HG03039 (cell line): ENCODE results near the gene CREB5.

Experiments used
- ATAC-seq: cut with Tn5 transposase; IDR thresholded peaks from one replicate; pipeline ENCODE4 v1.9.1; 2021; ENCODE audit warnings: mild to moderate bottlenecking, moderate library complexity; ENCODE audit not compliant: unreplicated experiment

The CREB5 gene

DNA sequence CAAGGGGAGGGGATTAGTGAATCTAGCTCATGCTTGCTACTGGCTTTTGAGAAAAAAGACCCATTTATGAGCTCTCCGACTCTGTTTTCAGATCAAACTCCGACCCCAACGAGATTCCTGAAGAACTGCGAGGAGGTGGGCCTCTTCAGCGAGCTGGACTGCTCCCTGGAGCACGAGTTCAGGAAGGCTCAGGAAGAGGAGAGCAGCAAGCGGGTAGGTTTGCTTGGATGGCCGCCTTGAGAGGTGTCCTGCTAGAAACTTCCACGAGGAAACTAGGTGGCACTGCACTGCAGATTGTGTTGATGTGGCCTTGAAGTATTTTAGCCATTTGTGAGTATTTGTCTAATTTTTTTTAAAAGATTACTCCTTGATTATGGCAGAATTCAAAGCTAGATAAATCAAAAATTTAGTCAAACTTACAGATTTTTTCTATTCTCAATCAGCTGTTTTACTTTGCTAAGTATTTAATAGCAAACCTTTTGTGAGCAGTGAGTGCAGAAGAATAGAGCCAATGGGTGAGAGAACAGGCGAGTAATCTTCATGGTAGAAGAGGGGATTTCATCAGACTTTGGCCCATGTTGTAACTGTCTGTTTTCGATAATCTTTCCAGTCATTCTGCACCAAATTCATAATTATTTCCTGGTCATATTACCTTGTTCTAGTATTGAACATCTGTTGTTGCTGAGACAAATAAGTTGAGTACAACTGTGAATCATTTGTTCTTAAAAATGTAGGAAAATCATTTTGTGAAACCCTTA is 95.4 kb downstream of the CREB5 start:
- no peak for ATAC-seq

DNA sequence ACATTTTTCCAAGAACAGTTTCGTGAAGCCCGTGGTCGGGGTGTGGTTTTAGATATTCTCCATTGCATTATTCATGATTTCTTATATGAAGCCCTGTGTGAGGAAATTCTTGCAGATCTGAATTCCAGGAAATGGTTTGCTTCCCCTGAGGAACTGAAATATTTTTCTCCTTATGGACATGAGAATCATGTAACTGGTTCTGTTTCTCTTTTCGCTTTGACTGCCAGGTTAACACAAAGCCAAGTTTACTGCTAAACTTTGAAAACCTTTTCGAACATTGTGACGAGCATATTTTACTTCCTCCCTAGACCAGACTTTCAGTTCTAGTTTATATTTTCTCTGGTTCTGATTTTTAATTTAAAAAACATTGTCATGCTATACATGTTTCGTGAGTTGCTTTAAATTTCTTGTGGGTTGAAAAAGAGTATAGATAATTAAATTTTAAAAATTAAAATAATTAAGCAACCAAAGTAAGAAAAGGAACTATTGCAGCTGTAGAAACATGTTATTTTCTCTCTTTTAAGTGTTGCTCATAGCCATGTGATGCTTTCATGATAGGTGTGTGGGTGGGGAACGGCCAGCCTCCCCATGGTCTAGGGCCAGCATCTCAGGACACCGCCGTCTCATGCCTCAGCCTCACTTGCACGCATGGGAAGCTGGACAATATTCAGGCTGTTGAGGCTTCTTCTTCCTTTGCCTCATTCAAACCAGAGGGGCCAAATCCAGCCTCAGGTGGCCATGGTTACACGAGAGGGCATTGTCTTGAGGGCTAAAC is 97.1 kb downstream of the CREB5 start:
- peak; percentile 73 for ATAC-seq

DNA sequence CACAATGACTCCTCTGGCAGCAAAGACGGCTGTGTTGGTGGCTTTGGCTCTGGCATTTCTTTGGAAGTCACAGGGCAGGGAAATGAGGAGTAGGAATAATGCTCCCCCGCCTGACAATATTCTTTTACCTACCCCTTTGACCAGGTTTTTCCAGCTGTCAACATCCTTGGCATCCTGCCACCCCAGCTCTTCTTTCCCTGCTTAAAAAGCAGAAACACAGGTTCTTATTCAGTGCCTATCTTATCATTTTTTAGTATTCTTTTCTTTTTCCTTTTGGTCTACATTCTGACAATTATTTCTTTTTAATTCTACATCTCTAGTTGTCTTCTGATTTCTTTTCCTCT is 97.7 kb downstream of the CREB5 start:
- no peak for ATAC-seq

DNA sequence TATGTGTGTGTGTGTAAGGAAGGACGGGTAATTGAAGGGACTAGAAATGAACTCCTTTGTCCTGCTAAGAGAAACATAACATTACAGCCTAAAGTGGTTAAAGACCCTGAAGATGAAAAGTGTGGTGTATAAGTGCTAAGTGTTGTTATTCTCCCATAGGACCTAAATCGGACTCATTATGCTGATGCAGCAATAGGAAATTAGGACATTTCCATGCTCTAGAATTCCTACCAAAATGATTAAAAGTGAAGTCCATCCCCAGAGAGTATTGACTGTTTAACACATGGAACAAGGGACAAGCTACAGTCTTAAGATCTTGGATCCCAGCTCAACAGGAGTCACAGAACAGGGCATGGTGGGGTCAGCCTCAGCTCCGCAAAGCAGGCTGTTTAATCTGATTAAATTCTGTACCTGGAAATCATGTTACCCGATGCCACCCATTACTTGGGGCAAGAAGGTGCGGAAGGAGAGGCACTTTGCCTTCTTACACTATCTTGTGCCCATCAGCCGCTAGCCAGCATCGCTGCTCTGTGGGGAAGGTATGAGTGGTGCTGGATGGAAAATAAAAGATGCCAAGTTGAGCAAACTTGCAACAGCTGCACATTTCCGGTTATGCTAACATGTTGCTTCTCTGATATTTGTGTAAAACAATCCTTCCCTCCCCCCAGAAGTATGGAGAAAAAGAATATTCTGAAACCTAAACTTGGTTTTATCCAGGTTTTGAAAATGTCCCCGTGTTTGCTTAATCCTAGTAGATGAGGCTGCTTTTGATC is 100.5 kb downstream of the CREB5 start:
- no peak for ATAC-seq

DNA sequence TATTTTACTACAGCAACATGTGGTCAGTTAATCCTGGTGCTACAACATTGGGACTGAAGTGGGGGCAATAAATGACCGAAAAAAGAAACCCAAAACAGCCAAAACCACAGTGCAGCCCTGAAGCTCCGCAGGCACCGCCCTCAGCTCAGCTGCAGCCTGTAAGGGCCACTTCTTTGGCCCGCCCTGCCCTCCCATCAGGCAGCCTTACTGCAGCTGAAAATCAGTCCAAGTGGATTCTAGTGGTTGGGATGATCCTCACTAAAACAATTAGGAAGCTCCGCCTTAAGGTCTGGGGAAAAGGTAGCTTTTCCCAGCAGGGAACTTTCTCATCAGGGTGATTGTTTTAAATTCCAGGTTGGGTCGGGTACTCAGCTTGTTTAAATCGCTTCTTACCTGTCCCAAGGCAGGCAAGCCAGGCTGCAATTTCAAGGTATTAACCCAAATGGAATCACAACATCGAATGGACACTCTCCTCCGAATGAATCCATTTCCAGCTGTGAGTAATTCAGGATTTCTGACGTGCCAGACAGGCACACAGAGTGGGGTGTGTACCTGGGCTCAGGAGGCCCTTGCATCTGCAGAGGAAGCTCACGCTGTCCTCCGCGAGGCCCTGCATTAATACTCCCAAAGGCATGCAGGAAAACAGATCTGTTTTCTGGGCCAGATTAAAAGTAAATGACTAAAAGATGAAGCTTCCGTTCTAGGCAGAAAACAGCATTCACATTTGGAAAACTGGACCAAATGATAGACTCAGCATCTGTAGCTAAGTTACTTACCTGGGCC is 104.3 kb downstream of the CREB5 start:
- no peak for ATAC-seq

DNA sequence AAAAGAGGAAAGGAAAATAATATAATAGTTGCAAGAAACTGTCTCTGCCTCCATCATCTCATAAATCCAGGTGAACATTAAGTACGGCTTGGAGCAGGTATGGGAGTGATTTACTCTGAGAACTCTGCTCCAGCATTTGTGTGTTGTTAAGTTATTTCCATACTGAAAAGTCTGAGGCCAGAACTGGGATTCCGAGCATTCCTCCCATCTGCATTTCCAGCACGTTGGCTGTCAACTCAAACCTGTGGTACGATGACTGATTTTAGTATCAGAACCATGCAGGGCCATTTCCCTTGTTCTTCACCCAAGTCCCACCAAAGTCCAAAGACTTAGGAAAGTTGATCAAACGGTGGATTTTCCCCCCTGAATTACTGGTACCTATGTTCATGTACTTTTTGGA is 104.9 kb downstream of the CREB5 start:
- ATAC-seq: no peak

DNA sequence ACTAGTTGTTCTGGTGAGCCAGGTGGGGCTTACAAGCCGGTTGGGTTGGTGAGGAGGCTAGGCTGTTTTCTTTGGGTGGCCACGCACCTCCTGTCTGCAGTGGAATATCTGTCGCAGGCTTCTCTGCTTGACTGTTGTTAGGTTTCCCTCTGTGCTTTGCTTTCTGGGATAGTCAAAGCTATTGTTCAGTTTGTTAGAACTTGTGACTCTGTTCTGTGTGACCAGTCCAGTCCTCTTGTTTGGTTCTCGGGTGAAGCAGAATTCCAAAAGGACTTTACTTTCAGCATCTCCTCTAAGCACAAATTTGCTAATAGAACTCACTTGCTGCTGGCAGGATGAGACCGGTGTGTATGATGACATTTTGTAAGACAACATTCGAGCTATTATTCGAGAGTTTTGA is 105.3 kb downstream of the CREB5 start:
- no peak for ATAC-seq

DNA sequence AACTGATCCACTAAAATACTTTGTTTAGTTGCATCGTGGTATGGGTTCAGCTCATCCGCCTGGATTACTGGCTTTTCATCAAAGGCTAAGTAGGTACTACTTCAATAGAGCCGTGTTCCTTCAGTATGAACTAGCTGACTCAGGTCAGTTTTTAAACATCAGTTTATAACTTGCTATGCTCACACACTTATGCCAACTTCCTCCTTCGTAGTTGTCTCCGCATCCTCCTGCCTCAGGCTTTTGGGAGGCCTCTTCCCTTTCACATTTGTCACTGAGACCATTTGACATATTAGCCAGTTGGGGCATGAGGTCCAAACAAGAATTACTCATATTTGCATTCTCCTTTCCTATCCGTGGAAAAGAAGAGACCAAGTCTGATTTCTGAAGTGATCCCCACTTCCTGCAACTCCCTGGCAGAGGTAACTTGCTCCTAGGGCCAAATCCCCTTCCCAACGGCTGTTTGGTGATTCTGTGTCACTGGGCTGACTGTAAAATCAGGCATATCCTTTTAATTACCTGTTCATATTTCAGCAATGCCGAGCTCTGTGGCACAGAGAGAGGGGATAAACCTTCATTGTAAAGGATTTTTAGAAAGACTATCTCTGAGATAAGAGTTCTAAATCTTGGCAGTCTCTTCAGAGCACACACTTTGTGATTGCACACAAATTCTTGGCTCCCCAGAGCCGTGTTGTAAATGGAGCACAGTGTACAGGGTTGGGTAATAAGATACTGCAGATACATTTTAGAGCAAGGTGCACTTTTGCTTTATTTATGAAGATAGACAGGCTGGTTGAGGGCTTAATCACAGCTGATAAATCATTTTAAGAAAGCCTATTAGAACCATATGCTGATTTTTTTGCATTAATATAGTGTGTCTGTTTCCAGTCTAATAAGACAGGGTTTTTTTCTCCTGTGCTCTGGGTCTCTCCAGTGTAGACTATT is 108.0 kb downstream of the CREB5 start:
- no peak for ATAC-seq

DNA sequence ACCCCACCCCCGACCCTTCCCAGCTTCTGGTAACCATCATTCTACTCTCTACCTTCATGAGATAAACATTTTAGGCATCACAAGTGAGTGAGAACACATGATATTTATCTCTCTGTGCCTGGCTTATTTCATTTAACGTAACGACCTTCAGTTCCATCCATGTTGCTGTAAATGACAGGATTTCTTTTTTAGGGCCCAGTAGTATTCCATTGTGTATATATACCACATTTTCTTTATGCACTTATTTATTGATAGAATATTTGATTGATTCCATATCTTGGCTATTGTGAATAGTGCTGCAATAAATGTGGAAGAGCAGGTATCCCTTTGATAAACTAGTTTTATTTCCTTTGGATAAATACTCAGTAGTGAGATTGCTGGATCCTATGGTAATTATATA is 112.7 kb downstream of the CREB5 start:
- ATAC-seq: no peak

DNA sequence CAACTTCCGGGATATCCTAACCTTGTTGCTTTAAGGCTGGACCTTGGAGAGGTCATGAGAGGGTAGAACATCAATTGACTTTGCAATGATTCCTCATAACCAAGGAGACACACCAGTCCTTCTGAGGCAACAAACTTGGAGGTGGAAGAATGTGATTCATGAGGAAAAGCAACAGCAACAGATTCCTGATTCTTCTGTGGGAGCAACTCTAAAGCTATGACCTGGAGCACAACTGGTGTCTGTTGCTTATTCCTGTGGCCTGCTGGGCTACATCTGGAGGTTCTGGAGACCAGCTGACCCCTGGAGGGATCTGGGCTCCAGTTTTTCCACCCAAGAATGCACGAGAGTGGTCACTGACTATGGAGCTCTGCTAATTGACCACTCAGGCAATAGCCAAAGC is 116.6 kb downstream of the CREB5 start:
- ATAC-seq: no peak

DNA sequence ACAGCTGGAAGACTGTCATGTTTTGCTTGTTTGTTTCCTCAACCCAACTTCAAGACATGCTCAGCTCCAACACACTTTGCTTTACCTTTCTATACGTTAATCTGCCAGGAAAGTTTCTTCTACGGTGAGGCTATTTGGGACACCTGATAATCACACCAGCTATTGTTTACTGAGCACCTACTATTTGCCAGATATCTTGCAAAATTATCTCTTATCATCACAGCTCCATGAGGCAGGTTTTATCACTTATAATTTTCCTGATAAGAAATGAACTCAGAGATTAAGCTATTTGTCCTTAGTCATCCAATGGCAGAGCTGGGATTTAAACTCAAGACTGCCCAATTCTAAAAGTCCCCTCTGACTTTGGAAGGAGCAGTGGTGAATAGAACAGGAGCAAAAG is 117.4 kb downstream of the CREB5 start:
- no peak for ATAC-seq

DNA sequence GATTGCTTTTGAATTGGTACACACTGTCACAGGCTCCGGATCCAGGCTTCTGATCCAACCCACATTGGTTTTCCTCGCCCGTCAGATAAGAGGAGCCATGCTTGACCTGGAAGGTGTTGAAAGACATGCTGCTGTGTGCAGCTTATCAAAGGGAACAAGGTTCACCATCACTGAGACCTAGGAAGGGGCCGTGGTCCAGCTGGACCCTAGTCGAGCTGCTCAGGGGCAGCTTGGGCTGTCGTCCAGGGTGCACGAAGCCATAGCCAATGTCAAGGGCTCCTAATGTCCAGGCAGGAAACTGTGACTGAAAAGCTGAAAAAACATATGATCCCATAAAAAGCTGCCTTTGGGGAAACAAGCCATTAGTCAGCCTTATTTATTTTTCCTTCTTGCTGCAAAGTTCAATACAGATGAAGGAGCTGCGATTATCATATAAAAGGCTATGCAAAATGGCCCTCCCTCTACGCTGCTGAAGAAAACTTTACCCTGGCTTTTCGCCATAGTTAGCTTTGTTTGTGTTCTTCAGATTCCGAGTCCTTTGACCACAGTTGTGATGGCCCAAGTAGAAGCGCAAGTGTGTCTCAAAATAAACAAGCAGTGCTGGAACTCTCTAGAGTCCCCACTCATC is 118.0 kb downstream of the CREB5 start:
- ATAC-seq: no peak

DNA sequence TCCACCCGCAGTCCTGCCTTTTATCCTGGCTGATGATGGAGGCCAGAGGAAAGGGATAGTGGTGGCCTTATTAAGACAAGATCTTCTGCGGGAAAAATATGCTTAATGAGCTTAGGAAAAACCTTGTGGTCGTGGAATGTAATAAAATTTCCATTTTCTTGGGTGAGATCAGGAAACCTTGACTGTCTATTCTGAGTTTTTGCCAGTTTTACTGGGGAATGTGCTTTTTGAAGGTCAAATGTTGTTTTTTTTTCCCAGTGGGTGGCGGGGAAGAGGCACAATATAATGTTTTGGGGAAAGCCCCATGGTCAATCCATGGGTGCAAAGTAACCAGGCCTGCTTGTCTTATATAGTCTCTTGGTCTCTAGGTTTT is 118.5 kb downstream of the CREB5 start:
- no peak for ATAC-seq

DNA sequence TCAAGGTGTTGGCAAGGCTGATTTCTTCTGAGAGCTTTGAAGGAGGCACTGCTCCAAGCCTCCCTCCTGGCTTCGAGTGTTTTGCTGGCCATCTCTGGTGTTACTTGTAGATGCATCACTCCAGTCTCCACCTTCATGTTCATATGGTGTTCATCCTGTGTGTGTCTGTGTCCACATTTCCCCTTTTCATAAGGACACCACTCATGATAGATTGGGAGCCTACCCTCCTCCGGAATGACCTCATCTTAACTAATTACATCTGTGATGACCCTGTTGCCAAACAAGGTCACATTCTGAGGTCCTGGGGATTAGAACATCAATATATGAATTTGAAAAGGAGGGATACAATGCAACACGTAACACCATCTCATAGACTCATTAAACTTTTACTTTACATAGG is 119.0 kb downstream of the CREB5 start:
- no peak for ATAC-seq

DNA sequence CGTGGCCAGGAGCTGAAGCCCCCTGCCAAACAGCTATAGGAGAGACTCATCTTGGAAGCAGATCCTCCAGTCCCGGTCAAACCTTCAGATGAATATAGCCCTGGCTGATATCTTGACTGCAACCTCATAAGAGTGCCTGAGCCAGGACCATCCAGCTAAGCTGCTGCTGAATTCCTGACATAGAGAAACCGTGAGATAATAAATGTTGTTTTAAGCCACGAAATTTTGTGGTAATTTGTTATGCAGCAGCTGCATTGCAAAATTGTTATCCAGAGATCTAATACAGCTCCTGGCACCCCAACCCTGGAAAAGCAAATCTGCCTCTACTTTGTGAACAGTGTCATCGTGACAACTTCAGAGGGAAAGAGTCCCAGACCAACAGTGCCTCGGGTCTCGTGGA is 119.9 kb downstream of the CREB5 start:
- no peak for ATAC-seq

DNA sequence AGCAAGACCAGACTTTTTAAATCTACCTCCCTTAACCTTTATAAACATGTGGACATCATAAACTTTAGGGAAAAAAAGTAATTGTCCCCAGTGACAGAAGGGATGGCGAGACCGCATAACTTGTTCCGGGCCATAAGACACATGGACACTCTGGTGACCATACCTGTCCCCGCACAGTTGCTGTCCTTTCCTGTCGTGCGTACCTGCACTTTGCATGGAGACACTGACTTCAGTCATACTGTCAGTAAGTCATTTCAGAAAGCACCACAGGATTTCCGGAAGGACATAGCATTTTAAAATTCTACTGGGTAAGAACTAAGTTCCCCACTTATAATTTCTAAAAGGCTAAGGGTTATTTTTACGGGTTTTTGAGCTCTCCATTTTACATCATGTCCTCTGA is 120.9 kb downstream of the CREB5 start:
- ATAC-seq: no peak

DNA sequence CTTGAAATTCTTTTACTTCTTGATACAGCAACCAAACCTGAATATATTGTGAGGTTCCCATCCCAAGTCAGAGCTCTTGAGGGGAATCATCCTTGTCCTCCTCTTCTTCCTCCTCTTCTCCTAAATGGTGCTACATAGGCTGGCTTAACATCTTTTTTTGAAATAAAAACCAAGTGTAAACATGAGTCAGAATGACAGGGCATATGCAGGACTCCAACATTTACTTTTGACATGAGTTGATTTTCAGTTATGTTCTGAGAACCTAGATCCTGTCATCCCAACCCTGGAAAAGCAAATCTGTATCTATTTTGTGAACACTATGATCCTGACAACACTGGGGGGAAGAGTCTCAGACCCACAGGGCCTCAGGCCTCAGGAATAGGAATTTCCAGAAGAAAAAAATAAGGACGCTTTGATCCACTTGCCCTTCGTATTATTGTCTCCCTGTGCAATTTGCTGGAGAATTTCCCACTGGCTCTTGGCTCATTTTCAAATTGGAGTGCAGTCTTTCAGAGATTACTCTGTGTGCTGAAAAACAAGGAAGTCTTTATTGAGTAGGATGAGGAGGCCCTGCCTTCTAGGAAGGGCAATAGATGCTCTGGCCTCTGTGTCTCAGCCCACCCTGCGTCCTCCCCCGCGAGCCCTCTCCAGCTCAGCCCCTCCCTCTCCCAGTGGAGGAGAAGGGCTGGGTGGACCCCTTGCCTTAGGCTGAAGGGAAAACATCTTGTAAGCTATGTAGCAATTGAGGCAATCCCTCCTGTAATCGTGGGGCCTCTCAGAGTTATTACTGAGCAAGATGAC is 121.6 kb downstream of the CREB5 start:
- no peak for ATAC-seq

DNA sequence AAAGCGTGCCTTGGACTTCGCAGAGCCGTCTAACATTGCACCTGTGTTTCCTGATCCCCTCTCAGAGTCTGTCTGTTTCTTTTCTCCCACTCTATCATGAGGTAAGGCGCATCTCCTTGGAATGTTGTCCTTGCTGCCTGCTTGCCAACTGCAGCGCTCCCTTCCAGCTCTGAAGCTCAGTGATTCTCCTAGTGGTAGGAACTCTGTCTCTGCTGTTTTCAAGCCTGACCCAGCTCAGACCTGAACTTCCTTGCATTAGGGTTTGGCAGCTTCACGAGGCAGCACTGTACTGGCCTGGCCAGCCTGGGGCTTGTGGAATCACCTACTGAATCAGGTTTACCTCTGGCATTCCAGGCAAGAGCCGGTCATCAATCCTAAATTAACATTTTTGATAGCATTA is 123.9 kb downstream of the CREB5 start:
- no peak for ATAC-seq
